HG03378 (cell line): ENCODE results near the gene PXT1.
"Not testable (repeated sequence)": the region's sequence is repeated elsewhere in the genome, so short reads cannot be mapped to it uniquely, and the experiment has no call there.

Experiments
- ATAC-seq: cut with Tn5 transposase; IDR thresholded peaks from one replicate; pipeline ENCODE4 v1.9.1; 2021; ENCODE audit warnings: mild to moderate bottlenecking, moderate library complexity; ENCODE audit not compliant: unreplicated experiment

Gene PXT1

DNA sequence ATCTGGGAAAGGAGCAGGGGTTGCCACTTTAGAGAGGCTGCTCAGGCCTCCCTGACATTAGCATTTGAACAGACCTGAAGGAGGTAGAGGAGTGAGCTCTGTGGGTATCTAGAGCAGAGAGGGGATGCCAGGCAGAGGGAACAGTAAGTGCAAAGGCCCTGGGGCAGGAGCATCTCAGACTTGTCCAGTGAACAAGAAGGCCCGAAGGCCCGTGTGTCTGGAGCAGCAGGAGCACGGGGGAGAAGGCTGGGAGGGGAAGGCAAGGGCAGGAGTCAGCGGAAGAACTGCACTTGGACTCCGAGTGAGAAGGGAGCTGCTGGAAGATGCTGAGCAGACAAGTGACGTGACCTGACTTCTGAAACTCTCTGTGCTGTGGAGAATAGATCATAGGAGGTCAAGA lies 70.6 kb downstream of the PXT1 start:
- ATAC-seq: no peak

GRCh38 chr6:36371211-36371610 lies 71.4 kb downstream of the PXT1 start:
- no peak for ATAC-seq

- no peak for ATAC-seq
These were observed 72.0 kb downstream of the PXT1 start for GRCh38 chr6:36370638-36371037.

DNA sequence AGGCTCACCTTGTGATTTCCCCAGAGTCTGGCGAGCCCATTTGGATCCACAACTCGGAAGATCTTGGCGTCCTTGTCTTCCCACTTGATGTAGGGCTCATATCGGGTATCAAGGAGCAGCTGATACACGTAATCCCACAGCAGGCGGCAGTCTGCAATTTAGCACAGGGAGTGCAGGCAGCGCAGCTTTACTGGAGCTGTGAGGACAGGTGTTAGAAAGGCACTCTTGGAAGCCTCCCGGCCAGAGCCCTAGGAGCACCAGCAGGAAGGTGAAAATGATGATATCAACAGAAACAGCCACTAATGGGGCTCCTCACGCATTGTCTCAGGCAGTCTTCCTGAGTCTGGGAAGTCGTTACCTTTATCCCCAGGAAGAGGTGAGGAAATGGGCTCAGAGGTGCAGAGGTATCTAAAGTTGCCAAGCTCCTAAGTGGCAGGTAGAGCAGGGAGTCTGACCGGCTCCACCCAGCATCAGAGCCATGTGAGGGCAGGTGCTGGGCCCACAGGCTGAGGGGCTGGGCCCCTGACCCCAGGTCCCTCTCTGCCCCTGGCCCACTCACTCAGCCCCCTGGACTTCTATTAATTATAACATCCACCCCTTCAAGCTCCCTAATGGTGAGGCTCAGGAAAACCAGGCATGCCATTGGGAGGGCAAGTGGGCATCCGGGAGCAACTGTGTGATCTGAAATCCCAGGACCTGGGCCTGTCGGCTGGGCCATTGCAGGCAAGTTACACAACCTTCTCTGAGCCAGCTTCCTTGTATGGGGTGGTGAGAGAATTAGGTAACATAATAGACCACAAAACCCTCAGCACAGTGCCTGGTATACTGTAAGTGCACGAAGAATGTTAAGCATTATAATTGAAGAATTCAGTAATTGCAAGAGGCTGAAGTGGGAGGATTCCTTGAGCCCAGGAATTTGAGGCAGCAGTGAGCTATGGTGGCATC lies 73.5 kb downstream of the PXT1 start:
- no peak for ATAC-seq

- no peak for ATAC-seq
These were observed 74.2 kb downstream of the PXT1 start for GRCh38 chr6:36368421-36368820.

GRCh38 chr6:36367743-36368142 lies 74.9 kb downstream of the PXT1 start:
- no peak for ATAC-seq

DNA sequence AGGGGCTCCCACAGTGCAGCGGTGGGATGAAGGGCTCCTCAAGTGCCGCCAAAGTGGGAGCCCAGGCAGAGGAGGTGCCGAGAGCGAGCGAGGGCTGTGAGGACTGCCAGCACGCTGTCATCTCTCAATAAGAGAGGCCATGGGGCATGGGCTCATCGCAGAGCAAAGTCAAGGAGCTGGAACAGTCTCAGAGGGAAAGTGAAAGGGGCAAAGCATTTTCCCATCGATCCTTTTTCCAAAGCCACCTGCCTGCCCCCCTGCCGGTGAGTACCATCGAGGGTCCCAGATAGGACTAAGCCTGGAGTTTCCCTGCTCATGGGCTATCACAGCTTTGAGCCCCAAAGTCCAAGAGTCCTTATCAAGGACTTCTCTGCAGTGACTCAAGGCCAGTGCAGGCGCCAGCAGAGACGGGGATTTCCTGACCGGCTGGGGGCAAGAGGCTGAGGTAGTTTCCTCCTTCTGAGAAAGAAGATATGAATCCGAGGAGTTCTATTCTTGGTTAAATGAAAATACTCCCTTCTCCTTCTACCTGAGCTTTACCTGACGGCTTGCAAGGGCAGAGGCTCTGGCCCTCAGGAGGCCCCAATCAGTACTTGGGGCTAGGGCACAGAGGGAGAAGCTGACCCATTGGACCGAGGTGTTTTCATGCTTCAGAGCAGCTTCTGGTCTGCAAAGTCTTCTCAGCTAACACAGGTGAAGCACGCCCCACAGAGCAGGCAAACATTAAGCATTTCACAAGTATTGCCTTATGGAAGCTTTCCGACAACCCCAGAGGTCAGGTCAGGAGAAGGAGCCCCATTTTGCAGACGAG lies 77.8 kb downstream of the PXT1 start:
- ATAC-seq: peak; percentile 54

DNA sequence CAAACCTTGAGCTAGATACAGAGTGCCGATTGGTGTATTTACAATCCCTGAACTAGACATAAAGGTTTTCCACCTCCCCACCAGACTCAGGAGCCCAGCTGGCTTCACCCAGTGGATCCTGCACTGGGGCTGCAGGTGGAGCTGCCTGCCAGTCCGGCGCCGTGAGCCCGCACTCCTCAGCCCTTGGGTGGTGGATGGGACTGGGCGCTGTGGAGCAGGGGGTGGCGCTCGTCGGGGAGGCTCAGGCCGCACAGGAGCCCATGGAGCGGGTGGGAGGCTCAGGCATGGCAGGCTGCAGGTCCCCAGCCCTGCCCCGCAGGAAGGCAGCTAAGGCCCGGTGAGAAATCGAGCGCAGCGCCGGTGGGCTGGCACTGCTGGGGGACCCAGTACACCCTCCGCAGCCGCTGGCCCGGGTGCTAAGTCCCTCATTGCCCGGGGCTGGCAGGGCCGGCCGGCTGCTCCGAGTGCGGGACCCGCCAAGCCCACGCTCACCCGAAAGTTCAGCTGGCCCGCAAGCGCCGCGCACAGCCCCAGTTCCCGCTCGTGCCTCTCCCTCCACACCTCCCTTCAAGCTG lies 78.5 kb downstream of the PXT1 start:
- not testable (repeated sequence) for ATAC-seq

DNA sequence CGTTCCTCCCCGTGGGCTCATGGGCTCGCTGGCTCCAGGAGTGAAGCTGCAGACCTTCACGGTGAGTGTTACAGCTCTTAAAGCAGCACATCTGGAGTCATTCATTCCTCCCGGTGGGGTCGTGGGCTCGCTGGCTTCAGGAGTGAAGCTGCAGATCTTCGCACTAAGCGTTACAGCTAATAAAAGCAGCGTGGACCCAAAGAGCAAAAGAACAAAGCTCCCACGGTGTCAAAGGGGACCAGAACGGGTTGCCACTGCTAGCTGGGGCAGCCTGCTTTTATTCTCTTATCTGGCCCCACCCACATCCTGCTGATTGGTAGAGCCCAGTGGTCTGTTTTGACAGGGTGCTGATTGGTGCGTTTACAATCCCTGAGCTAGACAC lies 79.3 kb downstream of the PXT1 start:
- ATAC-seq: not testable (repeated sequence)

GRCh38 chr6:36362551-36363370 lies 79.9 kb downstream of the PXT1 start:
- ATAC-seq: no peak

DNA sequence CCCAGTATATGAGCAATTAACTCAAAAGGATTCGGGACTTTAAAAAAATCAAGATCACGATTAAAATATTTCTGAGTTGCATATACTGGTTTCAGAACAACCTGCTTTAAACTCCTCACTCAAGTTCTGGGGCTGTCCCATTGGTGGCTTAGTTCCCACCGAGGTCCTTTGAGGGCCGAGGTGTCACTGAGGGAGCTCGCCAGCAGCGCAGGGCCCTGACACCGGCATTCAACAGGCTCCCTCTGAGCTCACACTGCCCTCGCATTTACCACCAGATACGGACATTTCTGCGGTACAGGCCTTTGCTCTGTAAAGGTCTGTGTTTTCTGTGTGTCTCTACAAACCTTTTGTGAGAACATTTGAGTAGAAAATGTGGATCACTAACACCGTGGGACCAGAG lies 81.6 kb downstream of the PXT1 start:
- ATAC-seq: no peak

DNA sequence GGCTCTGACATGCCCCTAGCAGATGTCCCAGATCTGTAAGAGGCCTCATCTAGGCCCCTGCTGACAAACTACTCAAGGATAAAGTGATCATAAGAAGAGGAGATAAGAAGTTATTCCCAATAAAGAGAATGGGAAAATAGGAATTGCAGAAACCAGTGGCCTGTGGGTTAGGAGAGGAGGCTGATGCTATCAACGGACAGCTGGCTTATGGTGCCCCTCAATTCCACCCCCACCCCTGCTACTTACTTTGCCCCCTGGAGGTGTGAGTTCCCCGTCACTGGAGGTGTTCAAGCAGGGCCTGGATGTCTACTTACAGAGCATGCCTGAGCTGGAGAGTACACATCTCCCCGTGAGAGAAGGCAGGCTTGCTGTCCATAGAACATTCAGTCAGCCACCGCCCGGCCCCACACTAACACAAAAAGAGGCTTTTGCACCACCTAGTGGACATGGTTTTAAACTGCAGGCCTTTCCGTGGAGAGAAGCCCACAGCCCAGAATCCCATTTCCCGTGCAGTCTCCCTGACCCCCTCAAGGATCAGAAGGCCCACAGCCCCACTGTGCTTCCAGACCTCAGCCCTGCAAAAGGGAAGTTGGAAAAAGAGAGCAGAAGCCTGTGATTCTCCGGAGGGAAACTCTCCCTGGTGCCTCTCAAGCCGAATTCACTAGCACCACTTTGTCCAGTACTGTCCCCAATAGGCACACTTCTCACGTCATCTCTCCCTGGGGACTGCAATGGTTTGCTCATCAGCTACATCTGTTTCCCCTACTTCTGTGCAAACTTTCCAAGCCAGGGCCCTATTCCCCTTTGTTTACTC lies 82.2 kb downstream of the PXT1 start:
- peak; percentile 36 for ATAC-seq

DNA sequence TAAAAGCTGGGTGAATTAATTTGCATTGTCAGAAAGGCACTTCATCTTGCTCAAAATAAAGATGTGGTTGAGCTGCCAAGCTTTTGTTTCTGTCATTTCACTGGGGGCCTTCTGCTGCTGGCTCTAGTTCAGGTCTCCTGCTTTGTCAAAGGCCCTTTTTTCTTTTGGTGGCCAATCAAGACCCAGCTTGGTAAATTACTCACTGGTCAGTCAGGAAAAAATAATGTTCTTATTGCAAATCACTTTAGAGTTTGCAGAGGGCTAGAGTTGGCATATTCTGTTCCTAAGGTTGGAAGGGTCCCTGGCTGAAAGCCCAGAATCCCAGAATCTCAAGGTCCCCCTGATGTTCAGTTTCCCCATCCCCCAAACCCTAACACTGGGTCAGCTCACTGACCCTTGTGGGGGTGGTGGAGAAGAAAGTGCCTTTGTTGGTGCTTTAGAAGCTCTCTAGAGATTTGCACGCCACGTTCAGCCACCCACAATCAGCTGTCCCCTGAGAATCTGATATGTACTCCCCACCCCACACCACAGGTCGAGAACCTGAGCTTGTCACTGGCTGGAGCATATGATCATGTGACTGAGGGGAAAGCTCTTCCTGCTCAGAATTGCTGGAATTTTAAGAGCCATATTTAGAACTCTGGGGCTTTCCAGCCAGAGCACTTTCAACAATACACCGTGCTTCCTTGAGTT lies 84.3 kb downstream of the PXT1 start:
- ATAC-seq: no peak

- ATAC-seq: no peak
These were observed 84.8 kb downstream of the PXT1 start for GRCh38 chr6:36357872-36358225.

DNA sequence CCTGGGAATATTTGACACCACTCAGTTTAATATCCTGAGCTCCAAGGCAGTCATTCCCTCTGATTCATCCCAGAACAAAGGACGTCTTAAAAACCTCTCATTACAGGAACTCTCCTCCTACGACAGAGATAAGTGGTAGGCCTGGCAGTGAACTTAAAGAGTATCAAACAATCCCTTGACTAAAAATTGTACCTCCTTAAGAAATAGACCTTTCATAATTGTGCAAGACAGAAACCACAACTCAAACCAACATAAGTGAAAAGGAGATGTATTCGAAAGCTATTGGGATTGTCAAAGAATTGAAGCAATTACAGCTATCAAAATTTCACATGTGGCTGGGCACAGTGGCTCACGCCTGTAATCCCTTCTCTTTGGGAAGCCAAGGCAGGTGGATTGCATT lies 86.8 kb downstream of the PXT1 start:
- no peak for ATAC-seq

DNA sequence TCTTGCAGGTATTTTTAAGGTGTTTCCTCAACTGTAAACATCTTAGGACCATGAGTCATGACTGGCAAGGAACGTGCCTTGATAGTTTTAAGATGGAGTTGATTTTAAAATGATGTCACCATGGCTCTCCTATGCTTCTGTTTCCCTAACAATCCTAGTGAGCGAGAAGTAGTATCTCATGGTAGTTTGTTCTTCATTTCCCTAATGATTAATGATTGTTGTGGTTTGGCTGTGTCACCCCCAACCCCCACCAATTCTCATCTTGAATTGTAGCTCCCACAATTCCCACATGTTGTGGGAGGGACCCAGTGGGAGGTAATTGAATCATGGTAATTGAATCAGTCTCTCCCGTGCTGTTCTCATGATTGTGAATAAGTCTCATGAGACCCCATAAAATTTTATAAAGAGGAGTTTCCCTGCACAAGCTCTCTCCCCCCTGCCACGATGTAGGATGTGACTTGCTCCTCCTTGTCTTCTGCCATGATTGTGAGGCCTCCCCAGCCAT lies 89.2 kb downstream of the PXT1 start:
- no peak for ATAC-seq

DNA sequence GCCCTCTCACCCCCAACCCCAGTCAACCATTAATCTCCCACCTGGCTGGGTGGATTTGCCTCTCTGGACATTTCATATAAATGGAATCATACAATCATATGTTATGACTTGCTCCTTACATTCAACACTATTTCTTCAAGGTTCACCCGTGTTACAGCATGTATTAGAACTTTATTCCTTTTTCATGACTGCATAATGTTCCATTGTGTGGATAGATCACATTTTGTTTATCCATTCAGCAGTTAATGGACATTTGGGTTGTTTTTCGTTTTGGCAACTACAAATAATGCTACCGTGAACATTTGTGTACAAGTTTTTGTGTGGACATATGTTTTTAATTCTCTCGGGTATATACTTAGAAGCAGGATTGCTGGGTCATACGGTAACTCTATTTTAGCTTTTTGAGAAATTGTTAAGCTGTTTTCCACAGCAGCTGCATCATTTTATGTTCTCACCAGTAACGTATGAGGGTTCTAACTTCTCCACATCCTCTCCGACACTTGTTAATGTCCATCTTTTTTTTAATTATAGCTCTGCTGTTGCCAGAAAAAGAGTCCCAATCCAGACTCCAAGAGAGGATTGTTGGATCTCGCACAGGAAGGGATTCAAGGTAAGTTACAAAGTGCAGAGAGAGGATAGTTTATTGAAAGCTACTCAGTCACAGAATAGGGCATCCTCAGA lies 90.0 kb downstream of the PXT1 start:
- no peak for ATAC-seq

GRCh38 chr6:36350681-36351571 lies 91.7 kb downstream of the PXT1 start:
- ATAC-seq: no peak
